Spinal cord (tissue), 10 donors: Measurements from ENCODE around the gene ZNF398. TPM values are rescaled to one million over a fixed set of nuclear protein-coding genes. Genes with fewer than 3 reads are reported as not detected.
"Not testable (repeated sequence)": the region's sequence is repeated elsewhere in the genome, so short reads cannot be mapped to it uniquely, and the experiment has no call there.

Experiments used
- DNase-seq, 6 donors: peaks; one replicate each; pipeline versions ENCODE4 v3.0.0 to v3.0.0-alpha.2; 2013 to 2015; ENCODE audit warnings: low spot score in 6 of 6, low read depth in 4 of 6
- H3K27ac ChIP-seq: one replicate; pipeline ENCODE4 v1.5.1; 2013; ENCODE audit warnings: low read depth, low read length, control low read depth
- H3K27me3 ChIP-seq: one replicate; pipeline ENCODE4 v1.6.1; 2013; ENCODE audit warnings: low read length; ENCODE audit not compliant: control insufficient read depth, insufficient read depth
- H3K36me3 ChIP-seq: one replicate; pipeline ENCODE4 v1.6.1; 2013; ENCODE audit warnings: low read length; ENCODE audit not compliant: control insufficient read depth, insufficient read depth
- H3K4me1 ChIP-seq: one replicate; pipeline ENCODE4 v1.6.1; 2013; ENCODE audit warnings: low read length; ENCODE audit not compliant: control insufficient read depth, insufficient read depth
- H3K4me3 ChIP-seq: one replicate; pipeline ENCODE4 v1.5.1; 2013; ENCODE audit warnings: low read depth, low read length, control low read depth
- H3K9me3 ChIP-seq: one replicate; pipeline ENCODE4 v1.6.1; 2013; ENCODE audit warnings: low read length; ENCODE audit not compliant: control insufficient read depth, insufficient read depth
- WGBS: methylation state at CpG from one replicate; pipeline ENCODE4 v1.1.5; 2013; ENCODE audit warnings: missing lambda C conversion rate; ENCODE audit not compliant: insufficient coverage; 5-methylcytosine and 5-hydroxymethylcytosine counted together
- polyA plus RNA-seq, 2 donors: library from polyadenylated mRNA; unstranded; fragments of 120-200 nt; gene quantifications; one replicate each; pipeline ENCODE4 v1.2.1, GENCODE V29; 2013; ENCODE audit not compliant: insufficient read length in 2 of 2
- total RNA-seq, 2 donors: library from RNA; depleted of rRNA in 1 of 2; stranded (reverse); fragments of 120-200 nt in 1 of 2; fragments of >200 nt in 1 of 2; gene quantifications; one replicate each; pipeline versions ENCODE4 v1.2.3 to v1.2.4, GENCODE V29; 2013 to 2014
- donor health status: healthy.

The ZNF398 gene
- total and polyA plus RNA-seq, 4 donors, result 15.1 to 16.2 (median 15.5) TPM

DNA sequence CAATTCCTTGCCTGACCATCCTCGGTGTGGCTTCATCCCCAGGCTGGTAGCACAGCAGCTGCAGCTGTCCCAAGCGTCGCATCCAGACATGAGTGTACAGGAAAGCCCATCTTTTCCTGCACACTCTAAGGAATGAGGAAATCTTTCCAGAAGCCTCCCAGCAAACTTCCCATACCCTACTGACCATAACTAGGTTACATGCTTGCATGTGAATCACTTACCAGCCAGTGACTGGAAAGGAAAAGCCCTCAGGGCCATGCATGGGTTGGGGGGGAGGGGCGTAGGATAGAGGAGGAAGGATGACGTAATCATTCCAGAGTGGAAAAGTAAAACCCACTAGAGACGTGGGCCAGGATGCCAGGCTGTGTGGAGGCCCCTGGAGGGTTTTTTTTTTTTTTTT is 73.3 kb downstream of the ZNF398 start:
- no peak overlapping the region for H3K4me3 ChIP-seq
- no peak overlapping the region for H3K27ac ChIP-seq
- H3K27me3 ChIP-seq, result no peaks in the 10 kb centered on the region
- 90% methylated on average over 6 of the region's 6 CpGs for WGBS
- H3K36me3 ChIP-seq, result peaks cover 86% of the 10 kb centered on the region
- H3K9me3 ChIP-seq, result no peaks in the 10 kb centered on the region
- no peak for DNase-seq
- no peaks in the 10 kb centered on the region for H3K4me1 ChIP-seq

DNA sequence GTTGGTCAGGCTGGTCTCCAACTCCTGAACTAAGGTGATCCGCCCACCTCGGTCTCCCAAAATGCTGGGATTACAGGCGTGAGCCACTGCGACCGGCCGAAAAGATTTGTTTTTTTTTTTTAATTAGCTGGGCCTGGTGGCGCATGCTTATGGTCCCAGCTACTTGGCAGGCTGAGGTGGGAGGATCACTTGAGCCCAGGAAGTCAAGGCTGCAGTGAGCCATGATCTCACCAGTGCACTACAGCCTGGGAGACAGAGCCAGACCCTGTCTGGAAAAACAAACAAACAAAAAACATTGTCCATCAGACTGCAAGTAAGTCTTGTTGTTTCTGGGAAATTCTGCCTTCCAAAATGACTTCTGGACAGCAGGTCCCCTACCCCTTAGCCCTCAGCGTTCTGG is 75.9 kb downstream of the ZNF398 start:
- H3K36me3 ChIP-seq, result peaks cover 76% of the 10 kb centered on the region
- no peaks in the 10 kb centered on the region for H3K27me3 ChIP-seq
- no peak for DNase-seq
- no peaks in the 10 kb centered on the region for H3K9me3 ChIP-seq
- no peak overlapping the region for H3K4me3 ChIP-seq
- WGBS, result over 99% methylated on average over 6 of the region's 8 CpGs
- H3K4me1 ChIP-seq, result no peaks in the 10 kb centered on the region
- H3K27ac ChIP-seq, result no peak overlapping the region

DNA sequence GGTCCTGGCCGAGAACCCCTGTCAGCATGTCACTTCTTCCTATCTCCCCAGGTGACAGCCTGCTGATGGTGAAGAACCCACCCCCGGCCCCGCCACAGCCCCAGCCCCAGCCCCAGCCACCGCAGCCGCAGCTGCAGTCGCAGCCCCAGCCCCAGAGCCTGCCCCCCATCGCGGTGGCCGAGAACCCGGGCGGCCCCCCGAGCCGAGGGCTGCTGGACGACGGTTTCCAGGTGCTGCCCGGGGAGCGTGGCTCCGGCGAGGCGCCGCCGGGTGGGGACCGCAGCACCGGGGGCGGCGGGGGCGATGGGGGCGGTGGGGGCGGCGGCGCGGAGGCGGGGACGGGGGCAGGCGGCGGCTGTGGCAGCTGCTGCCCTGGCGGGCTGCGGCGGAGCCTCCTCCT is 76.5 kb downstream of the ZNF398 start:
- no peak overlapping the region for H3K27ac ChIP-seq
- WGBS, result 94% methylated on average over 19 of the region's 39 CpGs
- H3K4me1 ChIP-seq, result no peaks in the 10 kb centered on the region
- H3K9me3 ChIP-seq, result no peaks in the 10 kb centered on the region
- H3K4me3 ChIP-seq, result no peak overlapping the region
- no peaks in the 10 kb centered on the region for H3K27me3 ChIP-seq
- H3K36me3 ChIP-seq, result peaks cover 72% of the 10 kb centered on the region
- no peak for DNase-seq

DNA sequence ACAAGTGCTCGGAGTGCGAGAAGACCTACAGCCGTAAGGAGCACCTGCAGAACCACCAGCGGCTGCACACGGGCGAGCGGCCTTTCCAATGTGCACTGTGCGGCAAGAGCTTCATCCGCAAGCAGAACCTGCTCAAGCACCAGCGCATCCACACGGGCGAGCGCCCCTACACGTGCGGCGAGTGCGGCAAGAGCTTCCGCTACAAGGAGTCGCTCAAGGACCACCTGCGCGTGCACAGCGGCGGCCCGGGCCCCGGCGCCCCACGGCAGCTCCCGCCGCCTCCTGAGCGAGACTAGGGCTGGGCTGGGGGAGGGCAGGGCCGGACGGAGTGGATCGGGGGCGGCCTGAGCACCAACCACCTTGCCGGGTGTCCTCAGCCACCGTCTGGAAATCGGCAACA is 77.1 kb downstream of the ZNF398 start:
- Histone ChIP-seq H3K4me1 (no peaks in the 10 kb centered on the region), H3K9me3 (no peaks in the 10 kb centered on the region), H3K36me3 (peaks cover 67% of the 10 kb centered on the region), H3K27ac (no peak overlapping the region), H3K4me3 (no peak overlapping the region), H3K27me3 (no peaks in the 10 kb centered on the region)
- no peak for DNase-seq
- 97% methylated on average over 37 of the region's 37 CpGs for WGBS

DNA sequence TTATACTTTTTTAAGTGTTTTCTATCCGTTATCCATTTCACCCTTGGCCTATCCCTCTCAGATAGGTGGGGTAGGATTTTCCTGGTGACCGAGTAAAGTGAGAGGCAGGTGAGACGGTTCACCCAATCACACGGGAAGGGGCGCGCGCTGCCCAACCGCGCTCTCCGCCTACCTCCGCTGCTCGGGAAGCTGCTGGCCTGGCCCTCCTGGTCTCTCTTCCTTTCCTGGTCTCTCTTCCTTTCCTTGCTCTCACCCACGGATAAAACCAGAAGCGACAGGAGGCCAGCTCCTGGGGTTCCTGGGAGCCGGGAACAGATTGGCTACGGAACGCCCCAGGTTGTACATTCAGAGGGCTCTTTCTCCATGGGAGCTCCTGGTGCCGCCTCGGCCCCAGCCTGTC is 77.9 kb downstream of the ZNF398 start:
- Histone ChIP-seq H3K4me1 (no peaks in the 10 kb centered on the region), H3K9me3 (no peaks in the 10 kb centered on the region), H3K27me3 (no peaks in the 10 kb centered on the region), H3K27ac (no peak overlapping the region), H3K36me3 (peaks cover 63% of the 10 kb centered on the region), H3K4me3 (no peak overlapping the region)
- no peak for DNase-seq
- WGBS, result 97% methylated on average over 10 of the region's 19 CpGs

DNA sequence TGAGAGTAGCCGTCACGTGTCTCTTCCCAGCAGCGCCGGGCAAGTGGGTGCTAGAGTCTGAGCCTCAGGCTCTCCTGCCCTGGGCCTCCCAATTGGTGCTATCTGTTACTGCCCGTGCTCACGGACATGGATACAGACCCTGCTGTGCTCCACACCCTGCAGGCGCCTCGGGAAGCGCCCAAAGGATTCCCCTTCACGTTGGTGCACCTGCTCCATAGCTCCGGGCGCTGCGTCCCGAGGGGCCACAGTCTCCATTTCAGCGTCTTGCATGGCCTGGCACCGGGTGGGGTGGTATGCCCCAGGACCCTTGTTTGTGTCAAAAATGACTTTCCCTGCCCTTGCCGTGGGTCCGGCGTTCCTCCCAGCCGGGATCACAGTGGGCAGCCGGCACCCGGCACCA is 78.4 kb downstream of the ZNF398 start:
- H3K27ac ChIP-seq, result no peak overlapping the region
- no peak for DNase-seq
- H3K4me3 ChIP-seq, result no peak overlapping the region
- 96% methylated on average over 22 of the region's 22 CpGs for WGBS
- no peaks in the 10 kb centered on the region for H3K9me3 ChIP-seq
- H3K27me3 ChIP-seq, result no peaks in the 10 kb centered on the region
- H3K4me1 ChIP-seq, result no peaks in the 10 kb centered on the region
- H3K36me3 ChIP-seq, result peaks cover 58% of the 10 kb centered on the region

DNA sequence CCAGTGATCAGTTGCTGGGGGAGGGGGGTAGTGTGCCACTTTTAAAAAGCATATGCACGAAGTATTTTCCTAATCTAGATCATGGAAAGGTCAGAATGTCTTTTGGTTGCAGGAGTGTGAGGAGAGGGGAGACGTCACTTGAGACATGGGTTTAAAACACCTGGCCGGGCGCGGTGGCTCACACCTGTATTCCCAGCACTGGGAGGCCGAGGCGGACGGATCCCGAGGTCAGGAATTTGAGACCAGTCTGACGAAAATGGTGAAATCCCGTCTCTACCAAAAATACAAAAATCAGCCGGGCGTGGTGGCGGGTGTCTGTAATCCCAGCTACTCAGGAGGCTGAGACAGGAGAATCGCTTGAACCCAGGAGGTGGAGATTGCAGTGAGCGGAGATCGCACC is 79.1 kb downstream of the ZNF398 start:
- not testable (repeated sequence) for DNase-seq, H3K9me3 ChIP-seq, H3K27me3 ChIP-seq, H3K27ac ChIP-seq, H3K4me3 ChIP-seq, H3K4me1 ChIP-seq
- WGBS, result 95% methylated on average over 12 of the region's 17 CpGs
- H3K36me3 ChIP-seq, result peaks cover 50% of the 10 kb centered on the region

DNA sequence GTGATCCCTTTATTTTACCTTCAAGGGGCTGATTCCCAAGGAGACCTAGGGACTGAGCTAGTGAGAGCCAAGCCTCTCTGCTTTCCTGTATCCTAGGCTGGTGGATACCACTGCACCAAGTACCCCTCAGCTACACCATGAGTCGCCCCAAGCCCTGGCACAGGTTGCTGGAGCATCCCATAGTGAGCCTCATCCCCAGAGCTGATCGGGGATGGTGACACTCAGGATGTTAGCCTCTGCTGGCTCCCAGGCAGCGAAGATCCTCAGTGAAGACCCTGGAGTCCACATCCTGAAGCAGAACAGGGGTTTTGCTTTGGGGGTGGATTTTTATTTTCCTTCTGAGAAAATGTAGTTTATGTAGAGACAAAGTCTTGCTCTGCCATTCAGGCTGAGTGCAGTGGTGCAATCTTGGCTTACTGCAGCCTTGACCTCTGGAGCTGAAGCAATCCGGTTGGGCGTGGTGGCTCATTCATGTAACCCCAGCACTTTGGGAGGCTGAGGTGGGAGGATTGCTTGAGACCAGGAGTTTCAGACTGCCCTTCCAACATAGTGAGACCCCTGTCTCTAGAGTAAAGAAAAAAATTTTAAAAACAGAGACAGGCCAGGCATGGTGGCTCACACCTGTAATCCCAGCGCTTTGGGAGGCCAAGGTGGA is 79.7 kb downstream of the ZNF398 start:
- 93% methylated on average over 4 of the region's 6 CpGs for WGBS

DNA sequence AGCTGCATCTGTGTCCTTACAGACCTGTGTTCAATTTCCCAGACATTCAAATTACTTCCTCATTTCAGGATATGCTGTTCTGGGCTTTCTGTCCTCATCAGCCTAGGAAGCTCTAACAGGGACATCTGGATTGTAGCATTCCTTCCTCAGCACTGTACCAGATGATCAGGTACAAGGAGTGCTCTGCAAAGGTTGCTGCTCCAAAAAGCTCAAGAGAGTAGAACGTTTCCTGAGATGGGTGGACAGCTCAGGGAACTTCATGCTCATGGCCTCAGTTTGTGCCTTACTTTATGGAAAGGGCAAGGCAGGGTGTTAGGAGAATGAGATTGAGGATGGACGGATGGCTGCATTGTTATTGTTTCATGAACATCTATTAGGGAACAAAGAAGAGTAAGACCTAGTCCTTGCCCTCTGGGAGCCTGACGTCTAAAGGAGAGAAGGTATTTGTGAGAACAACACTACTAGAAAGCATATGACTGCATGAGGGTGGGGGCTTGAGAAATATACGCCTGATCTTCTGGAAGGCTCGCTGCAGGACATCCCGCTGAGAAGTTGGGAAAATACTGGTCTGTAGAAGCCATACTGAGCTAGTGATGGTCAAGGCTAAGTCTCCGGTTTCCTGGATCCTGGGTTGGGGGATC is 81.7 kb downstream of the ZNF398 start:
- 62% methylated on average over 7 of the region's 7 CpGs for WGBS

More for the DNA sequence above, 79.7 kb downstream of the ZNF398 start:
- Histone ChIP-seq H3K4me3 (no peak overlapping the region), H3K27ac (no peak overlapping the region), H3K36me3 (peaks cover 45% of the 10 kb centered on the region), H3K9me3 (no peaks in the 10 kb centered on the region), H3K4me1 (no peaks in the 10 kb centered on the region), H3K27me3 (no peaks in the 10 kb centered on the region)
- DNase-seq, result no peak

DNA sequence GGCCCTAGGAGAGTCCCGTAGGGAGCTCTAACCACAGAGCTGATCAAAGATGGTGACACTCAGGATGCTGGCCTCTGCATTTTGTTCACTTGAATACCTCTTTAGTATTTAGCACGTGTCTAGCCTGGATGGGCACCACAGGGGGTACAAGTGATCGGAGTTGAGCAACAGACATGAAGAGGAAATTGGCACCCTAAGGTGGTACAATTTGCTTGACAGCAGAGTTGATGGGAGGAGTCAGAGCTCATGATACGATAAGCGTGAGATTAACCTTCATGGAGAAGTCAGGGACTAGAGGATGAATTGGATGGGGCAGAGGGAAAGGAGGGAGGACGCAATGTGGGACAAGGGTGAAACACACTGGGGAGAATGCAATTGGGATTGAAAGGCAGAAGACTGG is 82.3 kb downstream of the ZNF398 start:
- Histone ChIP-seq H3K36me3 (peaks cover 21% of the 10 kb centered on the region), H3K9me3 (no peaks in the 10 kb centered on the region), H3K4me1 (no peaks in the 10 kb centered on the region), H3K27me3 (no peaks in the 10 kb centered on the region), H3K4me3 (no peak overlapping the region), H3K27ac (no peak overlapping the region)
- DNase-seq, result no peak
- 58% methylated on average over 6 of the region's 6 CpGs for WGBS

More for the DNA sequence above, 81.7 kb downstream of the ZNF398 start:
- no peak for DNase-seq
- peaks cover 27% of the 10 kb centered on the region for H3K36me3 ChIP-seq
- H3K4me1 ChIP-seq, result no peaks in the 10 kb centered on the region
- no peak overlapping the region for H3K4me3 ChIP-seq
- no peaks in the 10 kb centered on the region for H3K9me3 ChIP-seq
- no peak overlapping the region for H3K27ac ChIP-seq
- H3K27me3 ChIP-seq, result no peaks in the 10 kb centered on the region
